SK-N-SH treated with all-trans-retinoic acid at 6 μM for 48 hours (cell line): ENCODE measurements around the gene SPOCK1.

Source experiments
- ATAC-seq: fragments of 200-7000 bp; cut with Tn5 transposase; 3 replicates; pipeline ENCODE4 v1.9.1; 2020; ENCODE audit warnings: mild to moderate bottlenecking, moderate library complexity
- ARNTL ChIP-seq: fragments of 450-650 bp; formaldehyde crosslinking; IDR thresholded peaks from 2 replicates; pipeline ENCODE4 v1.5.0; 2020; ENCODE audit warnings: low read depth, mild to moderate bottlenecking, moderate library complexity, borderline replicate concordance
- BACH2 ChIP-seq: fragments of 250-450 bp; sonication (Bioruptor Pico); IDR thresholded peaks from 2 replicates; pipeline ENCODE4 v1.9.0; 2021; ENCODE audit warnings: mild to moderate bottlenecking, borderline replicate concordance
- GLIS3 ChIP-seq: fragments of 250-450 bp; sonication (Bioruptor Pico); IDR thresholded peaks from 2 replicates; pipeline ENCODE4 v1.5.0; 2020; ENCODE audit warnings: mild to moderate bottlenecking, moderate library complexity
- ISL1 ChIP-seq: fragments of 250-450 bp; sonication (Bioruptor Pico); IDR thresholded peaks from 2 replicates; pipeline ENCODE4 v2.1.2; 2022; ENCODE audit warnings: mild to moderate bottlenecking, moderate library complexity
- OSR1 ChIP-seq: fragments of 250-450 bp; sonication (Bioruptor Pico); IDR thresholded peaks from 2 replicates; pipeline ENCODE4 v1.8.0; 2022; ENCODE audit warnings: moderate library complexity, mild to moderate bottlenecking, inconsistent platforms
- PPARA ChIP-seq: fragments of 250-450 bp; sonication (Bioruptor Pico); IDR thresholded peaks from 2 replicates; pipeline ENCODE4 v1.5.0; 2020; ENCODE audit warnings: mild to moderate bottlenecking, borderline replicate concordance
- SNAI2 ChIP-seq: fragments of 250-450 bp; sonication (Bioruptor Pico); IDR thresholded peaks from 2 replicates; pipeline ENCODE4 v1.5.0; 2020; ENCODE audit warnings: mild to moderate bottlenecking, moderate library complexity
- TCF4 ChIP-seq: fragments of 250-450 bp; sonication (Bioruptor Pico); IDR thresholded peaks from 2 replicates; pipeline ENCODE4 v1.8.0; 2021; ENCODE audit warnings: mild to moderate bottlenecking, moderate library complexity, borderline replicate concordance
- ZFP30 ChIP-seq: fragments of 450-650 bp; formaldehyde crosslinking; IDR thresholded peaks from 2 replicates; pipeline ENCODE4 v1.5.0; 2022; ENCODE audit warnings: mild to moderate bottlenecking, moderate library complexity
- ZNF70 ChIP-seq: fragments of 450-650 bp; formaldehyde crosslinking; IDR thresholded peaks from 2 replicates; pipeline ENCODE4 v1.5.0; 2020; ENCODE audit warnings: mild to moderate bottlenecking, moderate library complexity
- ZNF8 ChIP-seq: fragments of 450-650 bp; formaldehyde crosslinking; IDR thresholded peaks from 2 replicates; pipeline ENCODE4 v1.5.0; 2020; ENCODE audit warnings: mild to moderate bottlenecking, moderate library complexity
- TF ChIP-seq, protein P1 (sequence below): fragments of 250-450 bp; sonication (Bioruptor Pico); IDR thresholded peaks from 2 replicates; pipeline ENCODE4 v1.8.0; 2020; ENCODE audit warnings: mild to moderate bottlenecking, moderate library complexity, borderline replicate concordance
- TF ChIP-seq, protein P2 (sequence below): fragments of 250-450 bp; sonication (Bioruptor Pico); IDR thresholded peaks from 2 replicates; pipeline ENCODE4 v1.5.0; 2020; ENCODE audit warnings: mild to moderate bottlenecking, moderate library complexity
- TF ChIP-seq, protein P3 (sequence below): fragments of 250-450 bp; sonication (Bioruptor Pico); IDR thresholded peaks from 2 replicates; pipeline ENCODE4 v1.5.1; 2021; ENCODE audit warnings: mild to moderate bottlenecking, moderate library complexity
- TF ChIP-seq, protein P4 (sequence below): fragments of 250-450 bp; sonication (Bioruptor Pico); IDR thresholded peaks from 2 replicates; pipeline ENCODE4 v1.8.0; 2021; ENCODE audit warnings: low read depth, mild to moderate bottlenecking, moderate library complexity, borderline replicate concordance

SPOCK1 gene

DNA sequence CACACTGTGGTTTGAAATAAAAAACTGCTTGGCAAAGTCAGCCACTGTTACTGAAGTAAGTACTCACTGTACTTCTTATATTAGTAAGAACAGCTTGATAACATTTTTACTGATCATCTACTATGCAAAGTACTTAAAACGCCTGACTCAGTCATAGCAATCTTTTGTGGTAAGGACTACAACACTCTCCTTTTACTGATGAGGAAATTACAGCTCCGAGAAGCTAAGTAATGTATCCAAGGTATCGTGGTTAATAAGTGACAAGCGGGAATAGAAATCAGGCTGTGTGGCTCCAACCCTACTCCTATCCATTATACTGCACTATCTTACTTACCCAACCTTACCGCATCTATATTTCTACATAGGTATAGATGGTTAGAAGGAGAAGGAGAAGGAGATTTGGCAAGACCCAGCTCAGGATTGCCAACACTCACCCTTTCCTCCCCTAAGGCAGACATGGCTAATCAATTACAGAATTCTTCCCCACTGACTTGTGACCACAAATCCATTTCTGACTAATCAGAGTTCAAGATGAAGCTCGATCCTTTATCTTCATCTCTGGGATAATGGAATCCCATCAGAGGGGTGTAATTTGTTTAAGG, 281.4 kb downstream of the SPOCK1 start:
- no peak for TF ChIP-seq ZNF70
- TF ChIP-seq, protein P1, sequence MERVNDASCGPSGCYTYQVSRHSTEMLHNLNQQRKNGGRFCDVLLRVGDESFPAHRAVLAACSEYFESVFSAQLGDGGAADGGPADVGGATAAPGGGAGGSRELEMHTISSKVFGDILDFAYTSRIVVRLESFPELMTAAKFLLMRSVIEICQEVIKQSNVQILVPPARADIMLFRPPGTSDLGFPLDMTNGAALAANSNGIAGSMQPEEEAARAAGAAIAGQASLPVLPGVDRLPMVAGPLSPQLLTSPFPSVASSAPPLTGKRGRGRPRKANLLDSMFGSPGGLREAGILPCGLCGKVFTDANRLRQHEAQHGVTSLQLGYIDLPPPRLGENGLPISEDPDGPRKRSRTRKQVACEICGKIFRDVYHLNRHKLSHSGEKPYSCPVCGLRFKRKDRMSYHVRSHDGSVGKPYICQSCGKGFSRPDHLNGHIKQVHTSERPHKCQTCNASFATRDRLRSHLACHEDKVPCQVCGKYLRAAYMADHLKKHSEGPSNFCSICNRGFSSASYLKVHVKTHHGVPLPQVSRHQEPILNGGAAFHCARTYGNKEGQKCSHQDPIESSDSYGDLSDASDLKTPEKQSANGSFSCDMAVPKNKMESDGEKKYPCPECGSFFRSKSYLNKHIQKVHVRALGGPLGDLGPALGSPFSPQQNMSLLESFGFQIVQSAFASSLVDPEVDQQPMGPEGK (CRISPR knock-in tag), result no peak
- no peak for TF ChIP-seq GLIS3
- no peak for TF ChIP-seq ZFP30
- TF ChIP-seq OSR1 (CRISPR knock-in tag), result no peak
- ATAC-seq, result no peak

DNA sequence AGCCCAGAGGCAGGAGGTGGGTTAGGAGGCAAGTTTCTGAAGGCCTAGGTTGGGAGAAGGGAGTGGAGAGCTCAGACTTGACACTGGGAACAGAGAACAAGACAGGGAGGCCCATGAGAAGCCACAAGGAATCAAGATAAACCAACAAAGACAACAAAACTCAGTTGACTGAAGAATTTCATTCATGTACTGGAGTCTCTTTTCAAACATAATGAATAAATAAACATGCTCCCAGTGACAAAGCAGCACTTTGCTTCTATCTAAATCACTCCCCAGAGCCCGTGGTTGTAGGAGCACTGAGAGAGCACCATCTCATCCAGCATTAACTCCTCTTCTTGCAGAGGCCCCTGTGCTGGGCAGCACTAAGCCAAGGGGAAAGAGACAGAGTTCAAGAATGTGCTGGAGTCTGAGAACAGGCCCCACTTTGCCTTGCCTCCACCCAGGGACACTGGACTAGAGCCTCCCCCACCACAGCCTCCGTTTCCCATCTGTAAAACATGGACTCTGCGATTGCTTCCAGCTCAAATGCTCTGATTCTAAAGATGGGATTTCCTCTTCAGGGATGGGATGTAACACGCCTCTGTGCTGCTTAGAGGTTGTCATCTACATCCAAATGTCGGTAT, 282.0 kb downstream of the SPOCK1 start:
- no peak for ATAC-seq
- no peak for TF ChIP-seq ZNF8
- TF ChIP-seq, all 23 proteins: peak for 0

DNA sequence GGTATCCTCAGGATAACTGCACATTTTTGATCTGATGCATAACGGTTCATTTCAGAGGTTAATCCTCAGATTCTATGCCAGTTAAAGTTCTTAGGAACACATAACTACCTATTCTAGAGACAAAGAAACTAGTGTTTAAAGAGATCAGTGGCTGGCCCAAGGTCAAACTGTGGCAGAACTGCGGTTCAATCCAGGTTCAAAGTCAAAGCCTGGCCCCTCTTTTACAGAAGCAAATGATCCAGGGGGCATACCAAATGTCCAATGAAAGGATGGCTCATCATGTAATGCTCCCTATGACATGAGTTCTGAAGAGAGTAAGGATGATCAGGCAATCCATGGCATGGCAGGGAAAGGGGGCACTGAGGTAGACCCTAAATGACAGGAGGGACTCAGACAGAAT, 283.3 kb downstream of the SPOCK1 start:
- no peak for ATAC-seq
- TF ChIP-seq BACH2, result no peak
- no peak for TF ChIP-seq GLIS3
- TF ChIP-seq, protein P2, sequence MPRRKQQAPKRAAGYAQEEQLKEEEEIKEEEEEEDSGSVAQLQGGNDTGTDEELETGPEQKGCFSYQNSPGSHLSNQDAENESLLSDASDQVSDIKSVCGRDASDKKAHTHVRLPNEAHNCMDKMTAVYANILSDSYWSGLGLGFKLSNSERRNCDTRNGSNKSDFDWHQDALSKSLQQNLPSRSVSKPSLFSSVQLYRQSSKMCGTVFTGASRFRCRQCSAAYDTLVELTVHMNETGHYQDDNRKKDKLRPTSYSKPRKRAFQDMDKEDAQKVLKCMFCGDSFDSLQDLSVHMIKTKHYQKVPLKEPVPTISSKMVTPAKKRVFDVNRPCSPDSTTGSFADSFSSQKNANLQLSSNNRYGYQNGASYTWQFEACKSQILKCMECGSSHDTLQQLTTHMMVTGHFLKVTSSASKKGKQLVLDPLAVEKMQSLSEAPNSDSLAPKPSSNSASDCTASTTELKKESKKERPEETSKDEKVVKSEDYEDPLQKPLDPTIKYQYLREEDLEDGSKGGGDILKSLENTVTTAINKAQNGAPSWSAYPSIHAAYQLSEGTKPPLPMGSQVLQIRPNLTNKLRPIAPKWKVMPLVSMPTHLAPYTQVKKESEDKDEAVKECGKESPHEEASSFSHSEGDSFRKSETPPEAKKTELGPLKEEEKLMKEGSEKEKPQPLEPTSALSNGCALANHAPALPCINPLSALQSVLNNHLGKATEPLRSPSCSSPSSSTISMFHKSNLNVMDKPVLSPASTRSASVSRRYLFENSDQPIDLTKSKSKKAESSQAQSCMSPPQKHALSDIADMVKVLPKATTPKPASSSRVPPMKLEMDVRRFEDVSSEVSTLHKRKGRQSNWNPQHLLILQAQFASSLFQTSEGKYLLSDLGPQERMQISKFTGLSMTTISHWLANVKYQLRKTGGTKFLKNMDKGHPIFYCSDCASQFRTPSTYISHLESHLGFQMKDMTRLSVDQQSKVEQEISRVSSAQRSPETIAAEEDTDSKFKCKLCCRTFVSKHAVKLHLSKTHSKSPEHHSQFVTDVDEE, result no peak
- TF ChIP-seq ISL1 (CRISPR knock-in tag), result no peak
- TF ChIP-seq PPARA (CRISPR knock-in tag), result no peak
- TF ChIP-seq, protein P3, sequence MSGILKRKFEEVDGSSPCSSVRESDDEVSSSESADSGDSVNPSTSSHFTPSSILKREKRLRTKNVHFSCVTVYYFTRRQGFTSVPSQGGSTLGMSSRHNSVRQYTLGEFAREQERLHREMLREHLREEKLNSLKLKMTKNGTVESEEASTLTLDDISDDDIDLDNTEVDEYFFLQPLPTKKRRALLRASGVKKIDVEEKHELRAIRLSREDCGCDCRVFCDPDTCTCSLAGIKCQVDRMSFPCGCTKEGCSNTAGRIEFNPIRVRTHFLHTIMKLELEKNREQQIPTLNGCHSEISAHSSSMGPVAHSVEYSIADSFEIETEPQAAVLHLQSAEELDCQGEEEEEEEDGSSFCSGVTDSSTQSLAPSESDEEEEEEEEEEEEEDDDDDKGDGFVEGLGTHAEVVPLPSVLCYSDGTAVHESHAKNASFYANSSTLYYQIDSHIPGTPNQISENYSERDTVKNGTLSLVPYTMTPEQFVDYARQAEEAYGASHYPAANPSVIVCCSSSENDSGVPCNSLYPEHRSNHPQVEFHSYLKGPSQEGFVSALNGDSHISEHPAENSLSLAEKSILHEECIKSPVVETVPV (CRISPR knock-in tag), result no peak
- TF ChIP-seq TCF4 (CRISPR knock-in tag), result no peak
- no peak for TF ChIP-seq OSR1 (CRISPR knock-in tag)

DNA sequence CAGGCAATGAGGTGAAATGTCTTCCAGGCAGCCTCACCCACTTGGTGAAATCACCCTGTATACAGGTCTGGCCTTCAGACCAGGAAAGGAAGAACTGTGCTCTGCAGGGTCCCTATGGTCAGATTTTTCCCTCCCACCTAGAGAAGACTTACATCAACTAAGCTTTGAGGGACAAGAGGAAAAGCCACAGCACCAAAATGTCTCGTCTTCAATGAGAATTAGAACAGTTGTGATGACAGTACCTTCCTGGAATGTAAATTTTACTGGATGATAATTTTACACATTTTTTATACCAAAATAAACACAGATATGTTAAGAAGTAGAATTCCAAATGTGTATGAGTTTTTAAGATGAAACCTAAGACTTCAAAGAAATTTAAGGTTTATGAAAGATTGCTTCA, 283.9 kb downstream of the SPOCK1 start:
- no peak for ATAC-seq

DNA sequence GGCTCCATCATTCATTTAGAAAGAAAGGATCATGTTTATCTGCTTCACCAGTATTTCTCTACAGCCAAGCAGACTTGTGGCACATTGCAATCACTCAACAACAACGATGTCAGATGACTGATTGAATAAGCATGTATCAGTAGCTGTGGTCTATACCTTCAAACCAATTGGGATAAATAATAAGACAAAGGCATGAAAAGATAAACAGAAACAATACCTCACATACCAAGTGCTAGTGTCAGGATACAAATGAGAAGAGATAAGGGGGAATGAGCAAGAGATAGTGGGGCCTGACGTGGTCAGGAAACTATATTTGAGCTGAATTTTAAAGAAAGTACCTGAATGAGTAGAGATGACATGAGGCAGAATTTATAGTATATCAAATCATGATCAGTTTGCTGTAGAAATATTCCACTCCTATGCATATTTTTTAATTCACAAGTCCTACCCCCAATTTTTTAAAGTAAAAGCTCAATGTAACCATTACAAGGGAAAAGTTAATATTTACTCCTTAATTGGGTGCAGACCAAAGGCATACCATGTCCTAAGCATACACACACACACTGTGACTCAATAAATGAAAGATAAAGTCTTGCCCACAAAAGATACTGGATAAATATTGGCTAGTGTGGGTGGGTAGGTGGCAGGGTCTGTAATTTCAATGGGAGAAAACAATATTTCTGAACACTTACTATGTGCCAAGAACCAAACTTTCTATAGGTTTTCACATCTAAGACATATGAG, 284.5 kb downstream of the SPOCK1 start:
- ATAC-seq, result no peak
- no peak for TF ChIP-seq ZNF70
- TF ChIP-seq, protein P1 (CRISPR knock-in tag), result no peak
- TF ChIP-seq ARNTL, result no peak
- TF ChIP-seq, protein P4, sequence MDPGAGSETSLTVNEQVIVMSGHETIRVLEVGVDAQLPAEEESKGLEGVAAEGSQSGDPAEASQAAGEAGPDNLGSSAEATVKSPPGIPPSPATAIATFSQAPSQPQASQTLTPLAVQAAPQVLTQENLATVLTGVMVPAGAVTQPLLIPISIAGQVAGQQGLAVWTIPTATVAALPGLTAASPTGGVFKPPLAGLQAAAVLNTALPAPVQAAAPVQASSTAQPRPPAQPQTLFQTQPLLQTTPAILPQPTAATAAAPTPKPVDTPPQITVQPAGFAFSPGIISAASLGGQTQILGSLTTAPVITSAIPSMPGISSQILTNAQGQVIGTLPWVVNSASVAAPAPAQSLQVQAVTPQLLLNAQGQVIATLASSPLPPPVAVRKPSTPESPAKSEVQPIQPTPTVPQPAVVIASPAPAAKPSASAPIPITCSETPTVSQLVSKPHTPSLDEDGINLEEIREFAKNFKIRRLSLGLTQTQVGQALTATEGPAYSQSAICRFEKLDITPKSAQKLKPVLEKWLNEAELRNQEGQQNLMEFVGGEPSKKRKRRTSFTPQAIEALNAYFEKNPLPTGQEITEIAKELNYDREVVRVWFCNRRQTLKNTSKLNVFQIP (CRISPR knock-in tag), result no peak
- no peak for TF ChIP-seq TCF4 (CRISPR knock-in tag)
- TF ChIP-seq BACH2, result no peak
- TF ChIP-seq ZFP30, result no peak
- TF ChIP-seq SNAI2 (CRISPR knock-in tag), result no peak
- no peak for TF ChIP-seq PPARA (CRISPR knock-in tag)

More for the DNA sequence above, 283.9 kb downstream of the SPOCK1 start:
- TF ChIP-seq ARNTL, result no peak
- TF ChIP-seq, protein P2, result no peak
